OCI-LY3 (cell line): ENCODE data around the gene CHST2.

Source experiments
- CTCF ChIP-seq: fragments of 200-600, 300-600 bp; sonication (generic); IDR thresholded peaks from 2 replicates; pipeline ENCODE4 v1.5.1; 2014; ENCODE audit warnings: antibody characterized with exemption, low read length, low read depth
- EZH2phosphoT487 ChIP-seq: fragments of 200-600 bp; shearing (Covaris generic); IDR thresholded peaks from 2 replicates; pipeline ENCODE4 v1.6.1; 2018; ENCODE audit warnings: antibody characterized with exemption, mixed run types, low read depth

GRCh38 chr3:143119974-143120715 lies 574 bp downstream of the CHST2 start:
- no peak for TF ChIP-seq CTCF
- TF ChIP-seq EZH2phosphoT487: no peak
